ENCODE measurements around the gene NAIF1.

The NAIF1 gene

GRCh38 chr9:128105538-128106175 lies 38.5 kb upstream of the NAIF1 start:
- TF ChIP-seq, protein P1, sequence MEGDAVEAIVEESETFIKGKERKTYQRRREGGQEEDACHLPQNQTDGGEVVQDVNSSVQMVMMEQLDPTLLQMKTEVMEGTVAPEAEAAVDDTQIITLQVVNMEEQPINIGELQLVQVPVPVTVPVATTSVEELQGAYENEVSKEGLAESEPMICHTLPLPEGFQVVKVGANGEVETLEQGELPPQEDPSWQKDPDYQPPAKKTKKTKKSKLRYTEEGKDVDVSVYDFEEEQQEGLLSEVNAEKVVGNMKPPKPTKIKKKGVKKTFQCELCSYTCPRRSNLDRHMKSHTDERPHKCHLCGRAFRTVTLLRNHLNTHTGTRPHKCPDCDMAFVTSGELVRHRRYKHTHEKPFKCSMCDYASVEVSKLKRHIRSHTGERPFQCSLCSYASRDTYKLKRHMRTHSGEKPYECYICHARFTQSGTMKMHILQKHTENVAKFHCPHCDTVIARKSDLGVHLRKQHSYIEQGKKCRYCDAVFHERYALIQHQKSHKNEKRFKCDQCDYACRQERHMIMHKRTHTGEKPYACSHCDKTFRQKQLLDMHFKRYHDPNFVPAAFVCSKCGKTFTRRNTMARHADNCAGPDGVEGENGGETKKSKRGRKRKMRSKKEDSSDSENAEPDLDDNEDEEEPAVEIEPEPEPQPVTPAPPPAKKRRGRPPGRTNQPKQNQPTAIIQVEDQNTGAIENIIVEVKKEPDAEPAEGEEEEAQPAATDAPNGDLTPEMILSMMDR (IDR thresholded peaks at IDR 0.05; ENCODE audit: control insufficient read depth, insufficient read depth, low read depth, low read length, missing control alignments): no peak
- no peak for DNase-seq (ENCODE audit: low read depth)

DNA sequence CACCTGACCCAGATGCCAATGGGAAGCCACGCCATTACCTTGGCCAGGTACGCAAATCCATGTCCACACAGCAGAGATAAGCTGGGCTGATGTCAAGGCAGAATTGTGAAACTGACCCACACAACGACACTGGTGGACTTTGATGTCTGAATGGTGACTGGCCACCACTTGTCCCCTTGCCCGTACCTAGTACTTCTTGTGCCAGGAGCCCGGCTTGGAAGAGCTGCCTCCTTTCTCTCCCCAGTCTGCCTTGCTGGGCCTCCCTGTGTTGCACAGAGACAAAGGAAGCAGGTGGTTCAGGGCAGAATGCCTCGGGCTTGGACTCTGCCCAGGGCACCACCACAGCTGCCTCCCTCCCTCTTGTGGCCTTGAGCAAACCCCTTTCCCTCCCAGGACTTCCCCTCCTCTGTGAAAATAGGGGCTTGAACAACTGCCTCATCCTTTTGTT lies 37.1 kb upstream of the NAIF1 start:
- TF ChIP-seq, protein P1 (IDR thresholded peaks at IDR 0.05; ENCODE audit: control insufficient read depth, insufficient read depth, low read depth, low read length, missing control alignments): no peak
- DNase-seq (ENCODE audit: low read depth): no peak
- no peak overlapping the region for H3K4me3 ChIP-seq (ENCODE audit: control insufficient read depth, low read depth, low read length)

More at GRCh38 chr9:128105538-128106175, 38.5 kb upstream of the NAIF1 start:
- no peak overlapping the region for H3K4me3 ChIP-seq (ENCODE audit: control insufficient read depth, low read depth, low read length)

- H3K4me3 ChIP-seq (ENCODE audit: control insufficient read depth, low read depth, low read length): no peak overlapping the region
- TF ChIP-seq, protein P1 (IDR thresholded peaks at IDR 0.05; ENCODE audit: control insufficient read depth, insufficient read depth, low read depth, low read length, missing control alignments): no peak
- no peak for DNase-seq (ENCODE audit: low read depth)
Measured at GRCh38 chr9:128103589-128103962, 36.5 kb upstream of the NAIF1 start.

DNA sequence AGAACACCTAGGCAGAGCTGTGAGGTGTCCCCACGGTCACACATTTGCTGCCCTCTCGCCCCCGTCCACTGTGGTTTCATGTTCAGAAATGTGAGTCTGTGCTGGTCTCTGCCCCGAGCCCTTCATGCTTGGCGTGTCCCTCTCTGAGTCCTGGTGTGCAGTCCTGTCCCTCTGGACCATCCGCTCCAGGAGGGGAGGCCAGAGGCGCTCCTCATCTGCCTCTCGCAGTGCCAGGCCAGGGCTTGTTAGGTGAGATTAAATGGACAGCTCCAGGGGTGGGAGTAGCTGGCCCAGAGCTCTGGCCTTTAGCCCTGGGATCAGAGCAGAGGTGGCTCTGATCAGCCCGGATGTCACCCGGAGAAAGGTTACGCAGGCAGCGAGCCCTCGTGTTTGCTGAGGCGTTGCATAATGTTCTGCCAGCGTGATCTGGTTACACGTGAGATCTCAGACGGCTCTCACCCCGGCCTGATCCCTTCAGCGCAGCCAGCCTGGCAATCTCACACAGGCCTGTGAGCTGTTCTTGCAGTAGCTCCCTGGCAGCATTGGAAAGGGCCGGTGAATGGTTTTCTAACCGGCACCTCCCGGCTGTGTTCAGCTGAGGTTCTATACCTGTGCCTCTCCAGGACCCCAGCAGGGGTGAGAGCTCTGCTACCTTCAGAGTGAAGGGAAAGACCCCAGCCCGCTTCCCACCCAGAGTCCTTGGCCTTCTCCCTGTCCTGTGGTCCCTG lies 35.9 kb upstream of the NAIF1 start:
- DNase-seq (ENCODE audit: low read depth): no peak
- TF ChIP-seq, protein P1 (IDR thresholded peaks at IDR 0.05; ENCODE audit: control insufficient read depth, insufficient read depth, low read depth, low read length, missing control alignments): no peak
- no peak overlapping the region for H3K4me3 ChIP-seq (ENCODE audit: control insufficient read depth, low read depth, low read length)

- TF ChIP-seq, protein P1 (IDR thresholded peaks at IDR 0.05; ENCODE audit: control insufficient read depth, insufficient read depth, low read depth, low read length, missing control alignments): no peak
- no peak for DNase-seq (ENCODE audit: low read depth)
- no peak overlapping the region for H3K4me3 ChIP-seq (ENCODE audit: control insufficient read depth, low read depth, low read length)
Measured at GRCh38 chr9:128102196-128102595, 35.1 kb upstream of the NAIF1 start.

GRCh38 chr9:128101690-128102089 lies 34.6 kb upstream of the NAIF1 start:
- TF ChIP-seq, protein P1 (IDR thresholded peaks at IDR 0.05; ENCODE audit: control insufficient read depth, insufficient read depth, low read depth, low read length, missing control alignments): no peak
- DNase-seq (ENCODE audit: low read depth): no peak
- H3K4me3 ChIP-seq (ENCODE audit: control insufficient read depth, low read depth, low read length): no peak overlapping the region

Measured in AG09309 (cell line).